Mesendoderm (in vitro differentiated cells): ENCODE measurements around the gene SHISA9.
A peak's percentile ranks its signal among the peaks of the same experiment; 100 is the strongest.

Experiments used
- DNase-seq: peaks from one replicate; pipeline ENCODE4 v3.0.0; 2013
- H2AK5ac ChIP-seq: 2 replicates; pipeline ENCODE4 v1.6.1; 2013; ENCODE audit warnings: low read length, inconsistent platforms
- H2BK120ac ChIP-seq: 2 replicates; pipeline ENCODE4 v1.6.1; 2013; ENCODE audit warnings: low read depth, mild to moderate bottlenecking, low read length, moderate library complexity, mixed read lengths
- H2BK15ac ChIP-seq: replicated peaks from 2 replicates; pipeline ENCODE4 v1.6.1; 2013; ENCODE audit warnings: low read depth, mild to moderate bottlenecking, moderate library complexity
- H2BK5ac ChIP-seq: 2 replicates; pipeline ENCODE4 v1.6.1; 2013; ENCODE audit warnings: low read length, inconsistent platforms
- H3K18ac ChIP-seq: 2 replicates; pipeline ENCODE4 v1.6.1; 2013; ENCODE audit warnings: mild to moderate bottlenecking, low read length, mixed read lengths
- H3K23ac ChIP-seq: one replicate; pipeline ENCODE4 v1.6.1; 2013; ENCODE audit warnings: low read length
- H3K27ac ChIP-seq: 2 replicates; pipeline ENCODE4 v1.5.1; 2013; ENCODE audit warnings: low read depth, mild to moderate bottlenecking, inconsistent platforms, low read length, moderate library complexity
- H3K27me3 ChIP-seq: 2 replicates; pipeline ENCODE4 v1.6.1; 2013; ENCODE audit warnings: low read length, control low read depth, mild to moderate bottlenecking, inconsistent platforms; ENCODE audit not compliant: insufficient read depth, poor library complexity
- H3K36me3 ChIP-seq: 2 replicates; pipeline ENCODE4 v1.6.1; 2013; ENCODE audit warnings: low read length, inconsistent platforms; ENCODE audit not compliant: control insufficient read depth, insufficient read depth
- H3K4ac ChIP-seq: one replicate; pipeline ENCODE4 v1.6.1; 2013; ENCODE audit warnings: low read depth, mild to moderate bottlenecking, low read length, moderate library complexity
- H3K4me1 ChIP-seq: 2 replicates; pipeline ENCODE4 v1.6.1; 2013; ENCODE audit warnings: low read depth, low read length, inconsistent platforms; ENCODE audit not compliant: control insufficient read depth
- H3K4me2 ChIP-seq: 2 replicates; pipeline ENCODE4 v1.6.1; 2013; ENCODE audit warnings: low read length
- H3K4me3 ChIP-seq: 2 replicates; pipeline ENCODE4 v1.5.1; 2013; ENCODE audit warnings: mild to moderate bottlenecking, low read length
- H3K56ac ChIP-seq: one replicate; pipeline ENCODE4 v1.6.1; 2013; ENCODE audit warnings: low read length
- H3K79me1 ChIP-seq: 2 replicates; pipeline ENCODE4 v1.6.1; 2013; ENCODE audit warnings: low read length, inconsistent platforms
- H3K79me2 ChIP-seq: 2 replicates; pipeline ENCODE4 v1.6.1; 2013; ENCODE audit warnings: mild to moderate bottlenecking, low read length; ENCODE audit not compliant: control insufficient read depth, insufficient read depth
- H3K9ac ChIP-seq: 2 replicates; pipeline ENCODE4 v1.6.1; 2013; ENCODE audit warnings: low read length, inconsistent platforms
- H4K5ac ChIP-seq: one replicate; pipeline ENCODE4 v1.6.1; 2013; ENCODE audit warnings: low read length
- H4K8ac ChIP-seq: one replicate; pipeline ENCODE4 v1.6.1; 2013; ENCODE audit warnings: low read depth, mild to moderate bottlenecking, control low read depth, low read length, moderate library complexity
- WGBS: extraction: QIAGEN DNeasy Blood & Tissue Kit; methylation state at CpG from one replicate; pipeline ENCODE4 v1.1.7; 2013; ENCODE audit warnings: low lambda C conversion rate, missing lambda C conversion rate; ENCODE audit not compliant: insufficient coverage; ENCODE audit errors: extremely low coverage; 5-methylcytosine and 5-hydroxymethylcytosine counted together

The SHISA9 gene

DNA sequence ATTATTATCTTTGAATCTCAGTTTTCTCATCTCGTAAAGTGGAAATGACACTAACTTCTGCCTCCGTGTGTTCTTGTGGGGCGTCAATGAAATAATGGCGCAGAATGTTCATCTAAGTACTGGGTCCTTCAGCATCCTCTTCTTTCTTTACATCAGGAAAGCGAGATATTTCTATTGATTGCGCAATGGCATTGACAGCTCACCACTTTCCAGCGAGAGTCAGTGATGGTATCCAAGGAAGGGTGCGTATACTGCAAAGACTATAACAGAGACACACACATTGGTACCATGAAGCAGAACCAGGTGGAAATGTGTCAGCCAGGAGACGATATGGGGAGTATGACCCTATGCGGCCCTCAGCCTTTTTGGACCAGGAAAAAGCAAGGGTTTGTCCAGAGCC lies 162.1 kb downstream of the SHISA9 start:
- Histone ChIP-seq H3K4me2 (no peak overlapping the region), H3K4me3 (no peak overlapping the region), H2AK5ac (no peak overlapping the region), H3K9ac (no peak overlapping the region), H3K23ac (no peak overlapping the region), H2BK5ac (no peak overlapping the region), H4K5ac (no peak overlapping the region), H3K18ac (no peak overlapping the region), H3K56ac (no peak overlapping the region), H3K79me2 (peaks cover 2% of the 10 kb centered on the region), H3K4me1 (peaks cover 7% of the 10 kb centered on the region), H2BK15ac (no peak overlapping the region), H2BK120ac (no peak overlapping the region), H3K4ac (no peak overlapping the region), H4K8ac (no peak overlapping the region), H3K36me3 (no peaks in the 10 kb centered on the region), H3K79me1 (peaks cover 3% of the 10 kb centered on the region), H3K27me3 (no peaks in the 10 kb centered on the region), H3K27ac (no peak overlapping the region)
- no CpG with 5 or more reads among the region's 10 CpGs for WGBS
- DNase-seq = no peak

DNA sequence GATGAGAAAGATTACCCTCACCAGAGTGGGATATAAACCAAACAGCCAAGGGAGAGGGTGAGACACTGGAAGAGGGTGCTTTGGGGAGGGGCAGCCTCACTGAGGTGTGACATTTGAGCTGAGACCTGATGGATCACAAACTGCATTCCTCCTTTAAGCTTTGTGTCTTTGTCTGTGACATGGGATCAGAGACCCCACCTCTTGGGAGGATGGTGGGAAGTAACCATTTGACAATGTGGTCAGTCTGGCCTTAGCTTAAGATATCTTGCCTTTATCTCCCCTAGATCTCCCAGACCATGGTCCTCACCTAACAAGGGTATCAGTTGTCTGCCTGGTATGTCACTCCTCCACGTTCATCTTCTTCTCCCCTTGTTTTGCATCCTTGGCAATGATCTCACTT lies 163.4 kb downstream of the SHISA9 start:
- Histone ChIP-seq H3K4ac (no peak overlapping the region), H3K27ac (no peak overlapping the region), H2BK15ac (no peak overlapping the region), H4K5ac (no peak overlapping the region), H2BK120ac (no peak overlapping the region), H3K79me2 (peaks cover 5% of the 10 kb centered on the region), H3K4me2 (no peak overlapping the region), H2AK5ac (no peak overlapping the region), H3K18ac (no peak overlapping the region), H3K27me3 (no peaks in the 10 kb centered on the region), H3K56ac (no peak overlapping the region), H3K4me3 (no peak overlapping the region), H3K4me1 (peaks cover 10% of the 10 kb centered on the region), H4K8ac (no peak overlapping the region), H3K36me3 (no peaks in the 10 kb centered on the region), H3K23ac (no peak overlapping the region), H2BK5ac (no peak overlapping the region), H3K79me1 (peaks cover 6% of the 10 kb centered on the region), H3K9ac (no peak overlapping the region)
- DNase-seq = peak; percentile 94
- no CpG with 5 or more reads among the region's 1 CpG for WGBS

DNA sequence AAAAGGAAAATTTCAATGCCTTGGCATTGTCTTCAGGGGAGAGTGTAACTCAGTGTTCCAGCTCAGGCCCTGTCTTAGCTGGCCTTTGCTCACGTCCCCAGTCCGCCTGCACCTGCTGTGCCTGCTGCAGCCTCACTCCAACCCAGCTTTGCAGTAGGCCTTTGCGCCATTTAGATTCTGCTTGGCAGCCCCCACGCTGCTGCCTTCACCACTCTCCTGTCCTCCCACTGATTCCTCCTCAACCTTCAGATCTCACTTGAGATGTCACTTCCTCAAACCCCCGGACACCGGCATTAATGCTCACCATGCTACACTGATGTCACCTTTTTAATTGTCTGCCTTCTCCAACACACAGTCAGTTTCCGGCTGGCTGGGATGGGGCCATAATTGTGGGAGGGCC lies 166.2 kb downstream of the SHISA9 start:
- H4K5ac ChIP-seq = no peak overlapping the region
- peaks cover 5% of the 10 kb centered on the region for H3K79me2 ChIP-seq
- peaks cover 10% of the 10 kb centered on the region for H3K79me1 ChIP-seq
- no peak overlapping the region for H2BK120ac ChIP-seq
- no CpG with 5 or more reads among the region's 7 CpGs for WGBS
- H3K36me3 ChIP-seq = no peaks in the 10 kb centered on the region
- no peaks in the 10 kb centered on the region for H3K27me3 ChIP-seq
- peaks cover 13% of the 10 kb centered on the region for H3K4me1 ChIP-seq
- no peak overlapping the region for H3K27ac ChIP-seq
- H3K18ac ChIP-seq = no peak overlapping the region
- H3K23ac ChIP-seq = no peak overlapping the region
- H2BK5ac ChIP-seq = no peak overlapping the region
- H3K4me2 ChIP-seq = no peak overlapping the region
- H2AK5ac ChIP-seq = no peak overlapping the region
- no peak for DNase-seq
- no peak overlapping the region for H3K56ac ChIP-seq
- H4K8ac ChIP-seq = no peak overlapping the region
- no peak overlapping the region for H3K4ac ChIP-seq
- H3K9ac ChIP-seq = no peak overlapping the region
- no peak overlapping the region for H3K4me3 ChIP-seq
- H2BK15ac ChIP-seq = no peak overlapping the region

DNA sequence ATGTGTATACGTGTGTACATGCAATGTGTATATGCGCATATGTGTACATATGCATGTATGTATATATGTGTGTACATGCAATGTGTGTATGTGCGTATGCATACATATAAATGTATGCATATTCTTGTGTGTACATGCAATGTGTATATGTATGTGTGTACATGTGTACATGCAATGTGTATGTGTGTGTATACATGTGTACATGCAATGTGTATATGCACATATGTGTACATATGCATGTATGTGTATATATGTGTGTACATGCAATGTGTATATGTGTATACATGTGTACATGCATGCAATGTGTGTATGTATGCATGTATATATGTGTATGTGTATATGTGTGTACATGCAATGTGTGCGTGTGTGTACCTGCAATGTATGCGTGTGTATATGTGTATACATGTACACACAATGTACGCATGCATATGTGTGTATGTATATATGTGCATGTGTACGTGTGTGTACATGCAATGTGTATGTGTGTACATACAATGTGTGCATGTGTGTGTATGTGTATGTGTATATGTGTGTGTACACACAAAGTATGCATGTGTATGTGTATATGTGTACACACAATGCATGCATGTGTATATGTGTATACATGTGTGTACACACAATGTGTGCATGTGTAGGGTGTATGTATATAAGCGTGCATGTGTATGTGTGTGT lies 167.7 kb downstream of the SHISA9 start:
- H3K4ac ChIP-seq = no peak overlapping the region
- no peak overlapping the region for H3K56ac ChIP-seq
- no peak overlapping the region for H3K9ac ChIP-seq
- no peak overlapping the region for H2AK5ac ChIP-seq
- peaks cover 13% of the 10 kb centered on the region for H3K4me1 ChIP-seq
- no CpG with 5 or more reads among the region's 8 CpGs for WGBS
- no peak overlapping the region for H2BK120ac ChIP-seq
- no peak overlapping the region for H2BK5ac ChIP-seq
- no peaks in the 10 kb centered on the region for H3K36me3 ChIP-seq
- no peak overlapping the region for H3K27ac ChIP-seq
- H3K23ac ChIP-seq = no peak overlapping the region
- H4K5ac ChIP-seq = no peak overlapping the region
- H3K18ac ChIP-seq = no peak overlapping the region
- H4K8ac ChIP-seq = no peak overlapping the region
- no peak overlapping the region for H2BK15ac ChIP-seq
- no peak for DNase-seq
- H3K27me3 ChIP-seq = no peaks in the 10 kb centered on the region
- peaks cover 10% of the 10 kb centered on the region for H3K79me1 ChIP-seq
- peaks cover 5% of the 10 kb centered on the region for H3K79me2 ChIP-seq
- no peak overlapping the region for H3K4me3 ChIP-seq
- no peak overlapping the region for H3K4me2 ChIP-seq

GRCh38 chr16:13070268-13070667 lies 168.9 kb downstream of the SHISA9 start:
- Histone ChIP-seq H4K5ac (no peak overlapping the region), H3K18ac (peak overlapping the region; percentile 46), H3K4me3 (no peak overlapping the region), H3K36me3 (no peaks in the 10 kb centered on the region), H3K9ac (peak overlapping the region; percentile 2), H3K4ac (no peak overlapping the region), H3K27ac (peak overlapping the region; percentile 68), H2BK15ac (no peak overlapping the region), H3K4me1 (peaks cover 11% of the 10 kb centered on the region), H2AK5ac (no peak overlapping the region), H2BK5ac (peak overlapping the region; percentile 90), H3K4me2 (no peak overlapping the region), H3K27me3 (no peaks in the 10 kb centered on the region), H3K79me2 (peaks cover 5% of the 10 kb centered on the region), H3K23ac (no peak overlapping the region), H3K56ac (peak overlapping the region; percentile 80), H4K8ac (no peak overlapping the region), H2BK120ac (peak overlapping the region; percentile 16), H3K79me1 (peaks cover 10% of the 10 kb centered on the region)
- no CpG with 5 or more reads among the region's 9 CpGs for WGBS
- peak; percentile 98 for DNase-seq

- WGBS = no CpG with 5 or more reads among the region's 6 CpGs
- H3K79me1 ChIP-seq = peaks cover 6% of the 10 kb centered on the region
Measured at GRCh38 chr16:13076878-13077277, 175.5 kb downstream of the SHISA9 start.

More at GRCh38 chr16:13076878-13077277, 175.5 kb downstream of the SHISA9 start:
- no peak overlapping the region for H2BK120ac ChIP-seq
- H3K27me3 ChIP-seq = no peaks in the 10 kb centered on the region
- H4K5ac ChIP-seq = no peak overlapping the region
- H2AK5ac ChIP-seq = no peak overlapping the region
- no peak overlapping the region for H3K18ac ChIP-seq
- no peak overlapping the region for H2BK5ac ChIP-seq
- H3K9ac ChIP-seq = no peak overlapping the region
- no peaks in the 10 kb centered on the region for H3K79me2 ChIP-seq
- no peak overlapping the region for H4K8ac ChIP-seq
- H2BK15ac ChIP-seq = no peak overlapping the region
- H3K27ac ChIP-seq = no peak overlapping the region
- H3K4me1 ChIP-seq = no peaks in the 10 kb centered on the region
- H3K4me3 ChIP-seq = no peak overlapping the region
- no peaks in the 10 kb centered on the region for H3K36me3 ChIP-seq
- H3K4ac ChIP-seq = no peak overlapping the region
- no peak for DNase-seq
- H3K23ac ChIP-seq = no peak overlapping the region
- no peak overlapping the region for H3K56ac ChIP-seq
- no peak overlapping the region for H3K4me2 ChIP-seq
